HTR-8/SVneo (cell line): ENCODE measurements around the gene CAVIN2.

Source experiments
- DNase-seq: peaks from one replicate; pipeline ENCODE4 v3.0.0; 2011; ENCODE audit warnings: low spot score, mixed read lengths; ENCODE audit not compliant: insufficient read length
- FAIRE-seq: peaks from 2 replicates; lab custom pipeline; 2011; peaks lifted over from hg19 to GRCh38; lab: Jason Lieb, UNC

The CAVIN2 gene

GRCh38 chr2:191845248-191845715 lies 1.6 kb downstream of the CAVIN2 start:
- FAIRE-seq (no peak), DNase-seq (no peak)

- FAIRE-seq (no peak), DNase-seq (no peak)
Observed at GRCh38 chr2:191844706-191845105, 2.2 kb downstream of the CAVIN2 start.

- DNase-seq (no peak), FAIRE-seq (no peak)
Observed at GRCh38 chr2:191840921-191841320, 6.0 kb downstream of the CAVIN2 start.

GRCh38 chr2:191839918-191840804 lies 6.7 kb downstream of the CAVIN2 start:
- FAIRE-seq = peak; percentile 57
- DNase-seq = no peak

- FAIRE-seq (no peak), DNase-seq (no peak)
Observed at GRCh38 chr2:191838526-191838925, 8.4 kb downstream of the CAVIN2 start.

- no peak for FAIRE-seq
Observed at GRCh38 chr2:191836853-191837769, 9.8 kb downstream of the CAVIN2 start.

GRCh38 chr2:191836471-191836852 lies 10.4 kb downstream of the CAVIN2 start:
- no peak for DNase-seq
- FAIRE-seq = no peak

More at GRCh38 chr2:191836853-191837769, 9.8 kb downstream of the CAVIN2 start:
- DNase-seq = no peak

- FAIRE-seq = peak; percentile 77
Observed at GRCh38 chr2:191835539-191836350, 11.1 kb downstream of the CAVIN2 start.

GRCh38 chr2:191835100-191835499 lies 11.8 kb downstream of the CAVIN2 start:
- no peak for DNase-seq
- no peak for FAIRE-seq

More at GRCh38 chr2:191835539-191836350, 11.1 kb downstream of the CAVIN2 start:
- DNase-seq = no peak

GRCh38 chr2:191833356-191833755 lies 13.5 kb downstream of the CAVIN2 start:
- FAIRE-seq = no peak

GRCh38 chr2:191832668-191833067 lies 14.2 kb downstream of the CAVIN2 start:
- DNase-seq (no peak), FAIRE-seq (no peak)

More at GRCh38 chr2:191833356-191833755, 13.5 kb downstream of the CAVIN2 start:
- no peak for DNase-seq

- no peak for FAIRE-seq
Observed at GRCh38 chr2:191831410-191831994, 15.4 kb downstream of the CAVIN2 start.

GRCh38 chr2:191824398-191824797 lies 22.5 kb downstream of the CAVIN2 start:
- no peak for FAIRE-seq
- no peak for DNase-seq

More at GRCh38 chr2:191831410-191831994, 15.4 kb downstream of the CAVIN2 start:
- no peak for DNase-seq

GRCh38 chr2:191821078-191821477 lies 25.8 kb downstream of the CAVIN2 start:
- FAIRE-seq (no peak), DNase-seq (no peak)

GRCh38 chr2:191818725-191819350 lies 28.1 kb downstream of the CAVIN2 start:
- peak; percentile 38 for FAIRE-seq
- no peak for DNase-seq

- FAIRE-seq = no peak
- no peak for DNase-seq
Observed at GRCh38 chr2:191818133-191818532, 28.8 kb downstream of the CAVIN2 start.

- FAIRE-seq = no peak
- DNase-seq = no peak
Observed at GRCh38 chr2:191815010-191815409, 31.9 kb downstream of the CAVIN2 start.

- FAIRE-seq = no peak
Observed at GRCh38 chr2:191813943-191814342, 32.9 kb downstream of the CAVIN2 start.

More at GRCh38 chr2:191813943-191814342, 32.9 kb downstream of the CAVIN2 start:
- no peak for DNase-seq
